ENCODE results near the gene SIGLEC9. TPM values are rescaled to one million over a fixed set of nuclear protein-coding genes. Genes with fewer than 3 reads are reported as not detected.

SIGLEC9 gene
- total and polyA plus RNA-seq, 10 of the 15 experiments (the other 5 are each of a cell fraction or from before 2014, with no cell fraction given) = 0.10 TPM; not detected in 9

DNA sequence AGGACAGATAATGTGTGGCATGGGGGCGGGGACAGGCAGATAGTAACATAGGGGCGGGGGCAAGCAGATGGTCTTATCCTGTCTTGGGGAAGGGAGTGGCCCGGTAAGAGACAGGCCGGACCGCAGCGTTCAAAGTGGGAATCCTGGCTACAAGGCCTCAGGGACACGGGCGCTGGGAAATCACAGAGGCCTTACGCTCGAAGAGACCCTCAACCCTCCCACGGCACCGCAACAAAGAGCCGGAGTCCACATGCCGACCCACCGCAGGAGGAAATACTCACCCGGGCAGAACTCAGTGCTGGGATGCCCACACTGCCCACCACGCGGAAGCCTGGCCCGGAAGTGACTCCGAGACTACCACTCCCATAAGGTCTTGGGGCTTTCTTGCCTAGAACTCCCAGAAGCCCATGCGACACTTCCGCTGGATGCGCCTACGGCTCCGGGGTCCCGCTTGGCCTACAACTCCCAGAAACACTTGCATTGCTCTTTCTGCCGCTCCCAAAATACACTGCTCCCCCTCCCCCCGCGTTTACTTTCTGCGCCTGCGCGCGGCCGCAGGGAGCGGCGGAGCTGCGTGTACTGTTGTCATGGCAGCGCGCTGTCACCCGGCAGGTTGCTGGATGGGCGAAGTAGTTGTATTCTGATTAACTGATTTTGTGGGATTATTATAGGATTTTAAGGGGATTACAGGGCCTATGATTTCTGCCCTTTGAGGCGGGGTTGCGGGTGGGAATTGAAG, 16.5 kb upstream of the SIGLEC9 start, which contains the start of gene CTU1 (continued):
- no peak for TF ChIP-seq ZSCAN29 (IDR thresholded peaks at IDR 0.05)
- TF ChIP-seq RAD21 (IDR thresholded peaks at IDR 0.05; ENCODE audit: insufficient read depth, low read depth, low read length) = no peak
- no peak for TF ChIP-seq CHD4 (IDR thresholded peaks at IDR 0.05)
- TF ChIP-seq EGR1 (IDR thresholded peaks at IDR 0.05; ENCODE audit: borderline replicate concordance in 1 of 2, low read depth in 2 of 2, low read length in 2 of 2) = no peak
- no peak for TF ChIP-seq SUZ12 (IDR thresholded peaks at IDR 0.05; ENCODE audit: unreplicated experiment)
- TF ChIP-seq, protein P1, sequence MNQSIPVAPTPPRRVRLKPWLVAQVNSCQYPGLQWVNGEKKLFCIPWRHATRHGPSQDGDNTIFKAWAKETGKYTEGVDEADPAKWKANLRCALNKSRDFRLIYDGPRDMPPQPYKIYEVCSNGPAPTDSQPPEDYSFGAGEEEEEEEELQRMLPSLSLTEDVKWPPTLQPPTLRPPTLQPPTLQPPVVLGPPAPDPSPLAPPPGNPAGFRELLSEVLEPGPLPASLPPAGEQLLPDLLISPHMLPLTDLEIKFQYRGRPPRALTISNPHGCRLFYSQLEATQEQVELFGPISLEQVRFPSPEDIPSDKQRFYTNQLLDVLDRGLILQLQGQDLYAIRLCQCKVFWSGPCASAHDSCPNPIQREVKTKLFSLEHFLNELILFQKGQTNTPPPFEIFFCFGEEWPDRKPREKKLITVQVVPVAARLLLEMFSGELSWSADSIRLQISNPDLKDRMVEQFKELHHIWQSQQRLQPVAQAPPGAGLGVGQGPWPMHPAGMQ (IDR thresholded peaks at IDR 0.05; ENCODE audit: borderline replicate concordance) = no peak
- TF ChIP-seq WRNIP1 (IDR thresholded peaks at IDR 0.05; ENCODE audit: borderline replicate concordance, low read depth, low read length) = no peak
- TF ChIP-seq TARDBP (IDR thresholded peaks at IDR 0.05; ENCODE audit: borderline replicate concordance) = peak; percentile 88
- TF ChIP-seq RUNX3 (IDR thresholded peaks at IDR 0.05; ENCODE audit: low read length) = peak; percentile 63; the same call in 1 of the 2 replicates
- TF ChIP-seq SPI1 (IDR thresholded peaks at IDR 0.05; ENCODE audit: borderline replicate concordance, insufficient read depth, low read depth, low read length) = peak; percentile 54; the same call in 1 of the 2 replicates
- no peak for TF ChIP-seq REST (IDR thresholded peaks at IDR 0.05; ENCODE audit: low read depth, low read length)
- TF ChIP-seq CREM (IDR thresholded peaks at IDR 0.05; ENCODE audit: low read depth) = peak; percentile 94
- no peak for TF ChIP-seq MTA2 (IDR thresholded peaks at IDR 0.05; ENCODE audit: low read depth)
- peak; percentile 94 for TF ChIP-seq GABPA (IDR thresholded peaks at IDR 0.05; ENCODE audit: low read depth)
- peak; percentile 81; the same call in 1 of the 2 replicates for TF ChIP-seq STAT1 (conservative IDR thresholded peaks at IDR 0.05)
- no peak for TF ChIP-seq PRDM15 (CRISPR knock-in tag; IDR thresholded peaks at IDR 0.05)
- TF ChIP-seq ZNF622 (IDR thresholded peaks at IDR 0.05) = no peak
- TF ChIP-seq, protein P2, sequence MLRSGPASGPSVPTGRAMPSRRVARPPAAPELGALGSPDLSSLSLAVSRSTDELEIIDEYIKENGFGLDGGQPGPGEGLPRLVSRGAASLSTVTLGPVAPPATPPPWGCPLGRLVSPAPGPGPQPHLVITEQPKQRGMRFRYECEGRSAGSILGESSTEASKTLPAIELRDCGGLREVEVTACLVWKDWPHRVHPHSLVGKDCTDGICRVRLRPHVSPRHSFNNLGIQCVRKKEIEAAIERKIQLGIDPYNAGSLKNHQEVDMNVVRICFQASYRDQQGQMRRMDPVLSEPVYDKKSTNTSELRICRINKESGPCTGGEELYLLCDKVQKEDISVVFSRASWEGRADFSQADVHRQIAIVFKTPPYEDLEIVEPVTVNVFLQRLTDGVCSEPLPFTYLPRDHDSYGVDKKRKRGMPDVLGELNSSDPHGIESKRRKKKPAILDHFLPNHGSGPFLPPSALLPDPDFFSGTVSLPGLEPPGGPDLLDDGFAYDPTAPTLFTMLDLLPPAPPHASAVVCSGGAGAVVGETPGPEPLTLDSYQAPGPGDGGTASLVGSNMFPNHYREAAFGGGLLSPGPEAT (IDR thresholded peaks at IDR 0.05; ENCODE audit: low read depth) = no peak
